ENCODE results near the gene PPARGC1A. TPM values are rescaled to one million over a fixed set of nuclear protein-coding genes. Genes with fewer than 3 reads are reported as not detected.

Gene PPARGC1A
- total RNA-seq, 1 experiment from 2014 or later = 1.9 TPM

DNA sequence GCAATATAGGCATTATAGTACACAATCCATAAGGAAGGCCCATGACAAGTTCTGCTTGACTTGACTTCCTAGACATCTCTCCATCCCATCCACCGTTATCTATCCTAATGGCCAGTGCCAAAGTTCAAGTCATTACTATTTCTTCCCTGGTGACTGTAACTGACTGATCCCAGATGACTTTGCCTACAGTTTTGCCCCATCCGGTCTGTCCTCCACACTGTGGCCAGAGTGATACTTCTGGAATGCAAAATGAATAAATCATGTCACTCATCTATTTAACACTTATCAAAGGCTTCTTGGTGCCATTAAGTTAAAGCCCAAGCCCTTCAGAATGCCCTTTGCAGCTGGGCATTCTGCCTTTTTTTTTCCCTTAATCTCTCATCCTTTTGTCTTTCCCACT, 130.8 kb downstream of the PPARGC1A start:
- ATAC-seq = no peak
- Mint-ChIP-seq H3K4me3 (no peak overlapping the region), H3K36me3 (no peaks in the 10 kb centered on the region), H3K9me3 (peaks cover 33% of the 10 kb centered on the region), H3K27ac (no peak overlapping the region), H3K4me1 (peaks cover 9% of the 10 kb centered on the region), H3K27me3 (ENCODE audit: low read depth) (no peaks in the 10 kb centered on the region)
- DNase-seq (ENCODE audit: low spot score) = no peak
- no peak for TF ChIP-seq MAX (CRISPR knock-in tag; IDR thresholded peaks at IDR 0.05)
- no peak for TF ChIP-seq NFE2L1 (CRISPR knock-in tag; IDR thresholded peaks at IDR 0.05)
- no peak for TF ChIP-seq ATF3 (CRISPR knock-in tag; conservative IDR thresholded peaks at IDR 0.05)
- TF ChIP-seq EMX1 (CRISPR knock-in tag; IDR thresholded peaks at IDR 0.05) = no peak
- no peak for TF ChIP-seq ZNF219 (CRISPR knock-in tag; IDR thresholded peaks at IDR 0.05; ENCODE audit: borderline replicate concordance)
- no peak for TF ChIP-seq FOXJ3 (CRISPR knock-in tag; IDR thresholded peaks at IDR 0.05; ENCODE audit: borderline replicate concordance)
- no peak for TF ChIP-seq ERG (CRISPR knock-in tag; IDR thresholded peaks at IDR 0.05)
- TF ChIP-seq USF1 (CRISPR knock-in tag; IDR thresholded peaks at IDR 0.05) = no peak
- no peak for TF ChIP-seq ZNF416 (CRISPR knock-in tag; IDR thresholded peaks at IDR 0.05)
- TF ChIP-seq, protein P1, sequence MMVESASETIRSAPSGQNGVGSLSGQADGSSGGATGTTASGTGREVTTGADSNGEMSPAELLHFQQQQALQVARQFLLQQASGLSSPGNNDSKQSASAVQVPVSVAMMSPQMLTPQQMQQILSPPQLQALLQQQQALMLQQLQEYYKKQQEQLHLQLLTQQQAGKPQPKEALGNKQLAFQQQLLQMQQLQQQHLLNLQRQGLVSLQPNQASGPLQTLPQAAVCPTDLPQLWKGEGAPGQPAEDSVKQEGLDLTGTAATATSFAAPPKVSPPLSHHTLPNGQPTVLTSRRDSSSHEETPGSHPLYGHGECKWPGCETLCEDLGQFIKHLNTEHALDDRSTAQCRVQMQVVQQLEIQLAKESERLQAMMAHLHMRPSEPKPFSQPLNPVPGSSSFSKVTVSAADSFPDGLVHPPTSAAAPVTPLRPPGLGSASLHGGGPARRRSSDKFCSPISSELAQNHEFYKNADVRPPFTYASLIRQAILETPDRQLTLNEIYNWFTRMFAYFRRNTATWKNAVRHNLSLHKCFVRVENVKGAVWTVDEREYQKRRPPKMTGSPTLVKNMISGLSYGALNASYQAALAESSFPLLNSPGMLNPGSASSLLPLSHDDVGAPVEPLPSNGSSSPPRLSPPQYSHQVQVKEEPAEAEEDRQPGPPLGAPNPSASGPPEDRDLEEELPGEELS (CRISPR knock-in tag; IDR thresholded peaks at IDR 0.05) = no peak
- no peak for TF ChIP-seq SMAD4 (CRISPR knock-in tag; IDR thresholded peaks at IDR 0.05)
- no peak for TF ChIP-seq ZNF425 (CRISPR knock-in tag; conservative IDR thresholded peaks at IDR 0.05)
- no peak for TF ChIP-seq NFYB (CRISPR knock-in tag; conservative IDR thresholded peaks at IDR 0.05; ENCODE audit: low read depth)
- no peak for TF ChIP-seq GABPB1 (CRISPR knock-in tag; IDR thresholded peaks at IDR 0.05)
- TF ChIP-seq USF2 (CRISPR knock-in tag; IDR thresholded peaks at IDR 0.05) = no peak
- TF ChIP-seq, protein P2, sequence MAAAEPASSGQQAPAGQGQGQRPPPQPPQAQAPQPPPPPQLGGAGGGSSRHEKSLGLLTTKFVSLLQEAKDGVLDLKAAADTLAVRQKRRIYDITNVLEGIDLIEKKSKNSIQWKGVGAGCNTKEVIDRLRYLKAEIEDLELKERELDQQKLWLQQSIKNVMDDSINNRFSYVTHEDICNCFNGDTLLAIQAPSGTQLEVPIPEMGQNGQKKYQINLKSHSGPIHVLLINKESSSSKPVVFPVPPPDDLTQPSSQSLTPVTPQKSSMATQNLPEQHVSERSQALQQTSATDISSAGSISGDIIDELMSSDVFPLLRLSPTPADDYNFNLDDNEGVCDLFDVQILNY (CRISPR knock-in tag; IDR thresholded peaks at IDR 0.05) = no peak
- TF ChIP-seq PREB (CRISPR knock-in tag; IDR thresholded peaks at IDR 0.05; ENCODE audit: borderline replicate concordance) = no peak
- ChIA-PET POLR2A (interaction anchor here (0.7 kb wide), 1 partner anchor 81 kb away, joined by 5 read pairs; no protein-coding TSS in a partner anchor), CTCF (no interaction called here)
